Ascending aorta (tissue), 2 donors: ENCODE results near the gene SND1. TPM values are rescaled to one million over a fixed set of nuclear protein-coding genes. Genes with fewer than 3 reads are reported as not detected.
A peak's percentile ranks its signal among the peaks of the same experiment; 100 is the strongest.

Experiments used
- DNase-seq, 2 donors: peaks; one replicate each; pipeline ENCODE4 v3.0.0-alpha.2; 2019; ENCODE audit warnings: low spot score in 2 of 2
- H3K27ac ChIP-seq, 2 donors: fragments of 200-600 bp; sonication (generic); one replicate each; pipeline ENCODE4 v1.5.1; 2016 to 2017; ENCODE audit warnings: mild to moderate bottlenecking in 1 of 2
- H3K27me3 ChIP-seq: fragments of 200-600 bp; sonication (generic); one replicate; pipeline ENCODE4 v1.5.1; 2017
- H3K36me3 ChIP-seq, 2 donors: fragments of 200-600 bp; sonication (generic); one replicate each; pipeline ENCODE4 v1.5.1; 2016
- H3K4me1 ChIP-seq, 2 donors: fragments of 200-600 bp; sonication (generic); one replicate each; pipeline ENCODE4 v1.5.1; 2016 to 2017; ENCODE audit warnings: mild to moderate bottlenecking in 1 of 2
- H3K4me3 ChIP-seq, 2 donors: fragments of 200-600 bp; sonication (generic); one replicate each; pipeline ENCODE4 v1.5.1; 2016 to 2017; ENCODE audit warnings: mild to moderate bottlenecking in 1 of 2
- H3K9me3 ChIP-seq, 2 donors: fragments of 200-600 bp; sonication (generic); one replicate each; pipeline ENCODE4 v1.5.1; 2016
- intact Hi-C: fragments of 100-400 bp; cut with DNase I; formaldehyde crosslinking; loops from one replicate; pipeline ENCODE4 v1.15.1; 2023
- total RNA-seq: library from RNA; depleted of rRNA; stranded (reverse); fragments of >200 nt; gene quantifications from one replicate; pipeline ENCODE4 v1.1.0, GENCODE V29; 2016
- TF ChIP-seq, protein P1 (sequence below), 3 experiments: fragments of 200-600 bp in 2 of 3; fragments of 450-650 bp in 1 of 3; sonication (generic) in 2 of 3; IDR thresholded peaks; one replicate each; pipeline ENCODE4 v1.5.1; 2016 to 2019; ENCODE audit warnings: antibody characterized with exemption in 3 of 3, mild to moderate bottlenecking in 1 of 3, moderate library complexity in 1 of 3

SND1 gene
- total RNA-seq, 1 donor from 2014 or later: 93.8 TPM

DNA sequence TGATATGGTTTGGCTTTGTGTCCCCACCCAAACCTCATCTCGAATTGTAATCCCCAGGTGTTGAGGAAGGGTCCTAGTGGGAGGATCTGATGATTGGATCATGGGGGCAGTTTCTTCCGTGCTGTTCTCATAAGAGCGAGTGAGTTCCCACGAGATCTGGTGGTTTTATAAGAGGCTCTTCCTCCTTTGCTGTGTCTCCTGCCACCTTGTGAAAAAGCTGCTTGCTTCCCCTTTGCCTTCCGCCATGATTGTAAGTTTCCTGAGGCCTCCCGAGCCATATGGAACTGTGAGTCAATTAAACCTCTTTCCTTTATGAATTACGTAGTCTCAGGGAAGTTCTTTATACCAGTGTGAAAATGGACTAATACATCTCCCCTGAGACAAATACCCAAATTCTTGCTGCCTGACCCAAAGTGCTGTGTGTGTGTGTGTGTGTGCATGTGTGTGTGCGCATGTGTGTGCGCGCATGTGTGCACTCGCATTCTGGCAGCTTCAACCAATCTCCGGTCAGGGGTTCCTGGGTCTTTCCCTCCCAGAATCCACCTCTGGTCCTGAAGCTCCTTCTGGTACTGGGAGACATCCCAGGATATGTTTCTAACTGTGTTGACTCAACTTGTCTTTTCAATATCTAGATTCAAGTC, 477.4 kb downstream of the SND1 start:
- H3K4me1 ChIP-seq: no peaks in the 10 kb centered on the region
- H3K27me3 ChIP-seq: no peaks in the 10 kb centered on the region
- TF ChIP-seq, protein P1, sequence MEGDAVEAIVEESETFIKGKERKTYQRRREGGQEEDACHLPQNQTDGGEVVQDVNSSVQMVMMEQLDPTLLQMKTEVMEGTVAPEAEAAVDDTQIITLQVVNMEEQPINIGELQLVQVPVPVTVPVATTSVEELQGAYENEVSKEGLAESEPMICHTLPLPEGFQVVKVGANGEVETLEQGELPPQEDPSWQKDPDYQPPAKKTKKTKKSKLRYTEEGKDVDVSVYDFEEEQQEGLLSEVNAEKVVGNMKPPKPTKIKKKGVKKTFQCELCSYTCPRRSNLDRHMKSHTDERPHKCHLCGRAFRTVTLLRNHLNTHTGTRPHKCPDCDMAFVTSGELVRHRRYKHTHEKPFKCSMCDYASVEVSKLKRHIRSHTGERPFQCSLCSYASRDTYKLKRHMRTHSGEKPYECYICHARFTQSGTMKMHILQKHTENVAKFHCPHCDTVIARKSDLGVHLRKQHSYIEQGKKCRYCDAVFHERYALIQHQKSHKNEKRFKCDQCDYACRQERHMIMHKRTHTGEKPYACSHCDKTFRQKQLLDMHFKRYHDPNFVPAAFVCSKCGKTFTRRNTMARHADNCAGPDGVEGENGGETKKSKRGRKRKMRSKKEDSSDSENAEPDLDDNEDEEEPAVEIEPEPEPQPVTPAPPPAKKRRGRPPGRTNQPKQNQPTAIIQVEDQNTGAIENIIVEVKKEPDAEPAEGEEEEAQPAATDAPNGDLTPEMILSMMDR (IDR thresholded peaks at IDR 0.05): no peak
- intact Hi-C loops: no loop called here
- no peaks in the 10 kb centered on the region for H3K36me3 ChIP-seq
- no peak for DNase-seq
- H3K27ac ChIP-seq: no peak overlapping the region
- no peaks in the 10 kb centered on the region for H3K9me3 ChIP-seq
- no peak overlapping the region for H3K4me3 ChIP-seq

DNA sequence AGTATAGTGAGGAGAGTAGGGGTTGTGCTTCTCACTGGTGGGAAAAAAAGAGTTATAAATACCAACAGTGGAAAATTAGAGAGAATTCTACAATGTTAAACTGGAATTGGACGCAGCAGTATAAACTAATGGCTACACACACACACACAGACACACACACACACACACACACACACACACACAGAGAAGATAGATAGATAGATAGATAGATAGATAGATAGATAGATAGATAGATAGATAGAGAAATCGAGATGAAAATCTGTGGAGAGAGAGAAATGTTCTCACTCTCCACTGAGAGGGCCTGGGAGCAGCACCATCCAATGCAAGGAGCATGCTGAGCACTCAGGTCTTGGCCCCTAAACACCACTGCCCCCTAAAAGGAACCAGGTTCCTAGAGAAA, 479.1 kb downstream of the SND1 start:
- H3K4me1 ChIP-seq: peaks cover 5 to 8% of the 10 kb centered on the region in 2 donors
- no peak for DNase-seq
- TF ChIP-seq, protein P1 (IDR thresholded peaks at IDR 0.05): no peak
- H3K27me3 ChIP-seq: no peaks in the 10 kb centered on the region
- intact Hi-C loops: loop anchor here (10.0 kb wide), 1 partner anchor 426 kb away; no protein-coding TSS in a partner anchor
- no peak overlapping the region for H3K27ac ChIP-seq
- H3K9me3 ChIP-seq: no peaks in the 10 kb centered on the region
- no peak overlapping the region for H3K4me3 ChIP-seq
- H3K36me3 ChIP-seq: no peaks in the 10 kb centered on the region

DNA sequence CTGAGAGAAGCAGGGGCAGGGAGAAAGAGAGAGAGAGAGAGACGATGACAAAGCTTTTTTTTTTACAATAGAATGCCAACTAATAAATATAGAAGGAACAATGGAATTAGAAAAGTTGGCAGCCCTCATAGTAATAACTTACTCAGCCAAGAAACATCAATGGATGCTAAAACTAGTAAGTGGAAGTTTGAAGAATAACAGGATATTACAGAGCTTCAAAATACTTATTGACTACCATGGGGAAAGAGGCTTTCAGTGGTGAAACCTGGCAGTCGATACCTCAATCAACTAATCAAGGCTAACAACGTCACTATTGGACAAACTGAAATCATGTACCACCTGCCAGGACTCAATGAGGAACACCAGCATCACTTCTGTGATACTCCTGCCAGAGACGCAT, 479.7 kb downstream of the SND1 start:
- TF ChIP-seq, protein P1 (IDR thresholded peaks at IDR 0.05): no peak
- Histone ChIP-seq H3K36me3 (no peaks in the 10 kb centered on the region), H3K4me1 (peaks cover 8% of the 10 kb centered on the region in 2 donors), H3K4me3 (no peak overlapping the region), H3K27ac (no peak overlapping the region), H3K27me3 (no peaks in the 10 kb centered on the region), H3K9me3 (no peaks in the 10 kb centered on the region)
- intact Hi-C loops: loop anchor here (10.0 kb wide), 1 partner anchor 427 kb away; no protein-coding TSS in a partner anchor
- DNase-seq: no peak

DNA sequence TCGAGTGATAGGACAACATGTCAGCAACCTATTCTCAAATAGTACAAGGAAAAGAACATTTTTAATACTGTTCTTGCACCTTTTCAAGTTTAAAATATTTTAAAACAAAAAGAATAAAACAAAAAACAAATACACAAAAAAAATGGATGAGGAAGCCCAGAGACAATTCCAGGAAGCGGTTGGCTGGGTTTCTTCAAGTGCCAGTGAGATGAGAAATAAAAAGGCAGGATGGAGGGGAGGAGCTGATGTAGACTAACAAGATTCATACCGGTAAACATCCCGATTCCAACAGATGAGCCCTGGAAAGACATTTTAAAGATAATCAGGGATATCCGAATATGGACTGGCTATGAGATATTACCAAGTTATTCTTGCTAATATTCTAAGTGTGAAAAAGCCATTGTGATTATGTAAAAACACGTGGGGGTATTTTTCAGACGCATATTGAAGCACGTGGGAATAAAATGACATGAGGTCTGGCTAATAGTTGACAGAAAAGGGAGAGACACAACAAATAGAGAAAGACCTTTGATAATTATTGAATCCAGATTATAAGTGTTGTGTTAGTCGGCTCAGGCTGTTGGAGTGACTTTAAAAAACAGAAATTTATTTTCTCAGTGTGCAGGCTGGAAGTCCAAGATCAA, 480.6 kb downstream of the SND1 start:
- TF ChIP-seq, protein P1 (IDR thresholded peaks at IDR 0.05): no peak
- Histone ChIP-seq H3K27ac (no peak overlapping the region), H3K4me3 (no peak overlapping the region), H3K9me3 (no peaks in the 10 kb centered on the region), H3K4me1 (peaks cover 8% of the 10 kb centered on the region in 2 donors), H3K36me3 (no peaks in the 10 kb centered on the region), H3K27me3 (no peaks in the 10 kb centered on the region)
- intact Hi-C loops: loop anchor here (10.0 kb wide), 1 partner anchor 428 kb away; no protein-coding TSS in a partner anchor
- DNase-seq: no peak

DNA sequence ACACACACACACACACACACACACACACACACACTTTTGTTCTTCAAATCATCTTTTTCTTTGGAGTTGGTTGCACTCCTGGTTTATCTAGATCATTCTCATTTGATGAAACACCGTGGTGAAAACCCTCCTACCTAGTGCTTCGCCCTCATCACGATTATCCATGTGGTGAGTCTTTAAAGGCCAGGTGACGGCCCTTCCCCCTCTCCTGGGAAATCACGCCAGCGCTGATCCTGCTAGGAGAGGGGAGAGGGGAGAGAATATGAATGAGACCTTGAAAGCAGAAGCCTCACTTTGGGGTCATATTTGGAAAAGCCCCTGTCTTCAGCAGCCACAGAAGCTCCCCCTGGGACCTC, 483.1 kb downstream of the SND1 start:
- no peak overlapping the region for H3K27ac ChIP-seq
- TF ChIP-seq, protein P1 (IDR thresholded peaks at IDR 0.05): no peak
- no peaks in the 10 kb centered on the region for H3K36me3 ChIP-seq
- no peaks in the 10 kb centered on the region for H3K9me3 ChIP-seq
- H3K4me1 ChIP-seq: peaks cover 8% of the 10 kb centered on the region in 2 donors
- no peak for DNase-seq
- intact Hi-C loops: loop anchor here (1.0 to 10.0 kb wide), 2 partner anchors 74 to 430 kb away; no protein-coding TSS in a partner anchor
- H3K4me3 ChIP-seq: peak overlapping the region; percentile 68 to 72
- no peaks in the 10 kb centered on the region for H3K27me3 ChIP-seq
